A549 (cell line): Measurements from ENCODE around the gene RHBDF2.

Experiments used
- CBX8 ChIP-seq: fragments of 200-600 bp; sonication (generic); IDR thresholded peaks from 2 replicates; pipeline ENCODE4 v1.6.1; 2016
- CHD2 ChIP-seq: fragments of 150-350 bp; IDR thresholded peaks from 2 replicates; pipeline ENCODE4 v1.6.1; 2014; ENCODE audit warnings: low read length; ENCODE audit not compliant: partially characterized antibody
- EHMT2 ChIP-seq: fragments of 200-600 bp; sonication (generic); IDR thresholded peaks from 2 replicates; pipeline ENCODE4 v1.6.1; 2016; ENCODE audit warnings: antibody characterized with exemption, low read depth, mild to moderate bottlenecking, moderate library complexity
- KDM5A ChIP-seq: fragments of 200-600 bp; sonication (generic); IDR thresholded peaks from 2 replicates; pipeline ENCODE4 v1.6.1; 2016; ENCODE audit warnings: antibody characterized with exemption, mild to moderate bottlenecking
- NR3C1 ChIP-seq: fragments of >200 bp; sonication (Bioruptor Twin); formaldehyde crosslinking; IDR thresholded peaks from 3 replicates; pipeline ENCODE4 v1.6.1; 2017
- POLR2A ChIP-seq: IDR thresholded peaks from 2 replicates; pipeline ENCODE4 v1.6.1; 2012; ENCODE audit warnings: mild to moderate bottlenecking, low read length
- RCOR1 ChIP-seq: fragments of 150-350 bp; IDR thresholded peaks from 2 replicates; pipeline ENCODE4 v1.6.1; 2014; ENCODE audit warnings: antibody characterized with exemption, low read length, low read depth
- REST ChIP-seq: fragments of 200-600 bp; sonication (generic); IDR thresholded peaks from 2 replicates; pipeline ENCODE4 v1.6.1; 2016; ENCODE audit warnings: antibody characterized with exemption, mild to moderate bottlenecking, moderate library complexity
- RFX5 ChIP-seq: fragments of 450-650 bp; IDR thresholded peaks from 2 replicates; pipeline ENCODE4 v1.7.1; 2014; ENCODE audit warnings: antibody characterized with exemption, mild to moderate bottlenecking, moderate library complexity
- SREBF2 ChIP-seq: fragments of 450-650 bp; IDR thresholded peaks from 2 replicates; pipeline ENCODE4 v1.6.1; 2014; ENCODE audit warnings: mild to moderate bottlenecking, moderate library complexity
- TF ChIP-seq, protein P1 (sequence below): fragments of >200 bp; sonication (Bioruptor Twin); formaldehyde crosslinking; IDR thresholded peaks from 3 replicates; pipeline ENCODE4 v1.5.1; 2016
- TF ChIP-seq, protein P2 (sequence below): fragments of 150-350 bp; IDR thresholded peaks from 2 replicates; pipeline ENCODE4 v1.6.1; 2014; ENCODE audit warnings: low read depth, mild to moderate bottlenecking, low read length

GRCh38 chr17:76521262-76521661, 20.0 kb upstream of the RHBDF2 start:
- TF ChIP-seq CHD2 (no peak), NR3C1 (no peak), POLR2A (no peak), CBX8 (no peak), KDM5A (no peak), SREBF2 (no peak), REST (no peak), EHMT2 (no peak), RFX5 (no peak), RCOR1 (no peak)
- TF ChIP-seq, protein P1, sequence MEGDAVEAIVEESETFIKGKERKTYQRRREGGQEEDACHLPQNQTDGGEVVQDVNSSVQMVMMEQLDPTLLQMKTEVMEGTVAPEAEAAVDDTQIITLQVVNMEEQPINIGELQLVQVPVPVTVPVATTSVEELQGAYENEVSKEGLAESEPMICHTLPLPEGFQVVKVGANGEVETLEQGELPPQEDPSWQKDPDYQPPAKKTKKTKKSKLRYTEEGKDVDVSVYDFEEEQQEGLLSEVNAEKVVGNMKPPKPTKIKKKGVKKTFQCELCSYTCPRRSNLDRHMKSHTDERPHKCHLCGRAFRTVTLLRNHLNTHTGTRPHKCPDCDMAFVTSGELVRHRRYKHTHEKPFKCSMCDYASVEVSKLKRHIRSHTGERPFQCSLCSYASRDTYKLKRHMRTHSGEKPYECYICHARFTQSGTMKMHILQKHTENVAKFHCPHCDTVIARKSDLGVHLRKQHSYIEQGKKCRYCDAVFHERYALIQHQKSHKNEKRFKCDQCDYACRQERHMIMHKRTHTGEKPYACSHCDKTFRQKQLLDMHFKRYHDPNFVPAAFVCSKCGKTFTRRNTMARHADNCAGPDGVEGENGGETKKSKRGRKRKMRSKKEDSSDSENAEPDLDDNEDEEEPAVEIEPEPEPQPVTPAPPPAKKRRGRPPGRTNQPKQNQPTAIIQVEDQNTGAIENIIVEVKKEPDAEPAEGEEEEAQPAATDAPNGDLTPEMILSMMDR, result no peak
- TF ChIP-seq, protein P2, sequence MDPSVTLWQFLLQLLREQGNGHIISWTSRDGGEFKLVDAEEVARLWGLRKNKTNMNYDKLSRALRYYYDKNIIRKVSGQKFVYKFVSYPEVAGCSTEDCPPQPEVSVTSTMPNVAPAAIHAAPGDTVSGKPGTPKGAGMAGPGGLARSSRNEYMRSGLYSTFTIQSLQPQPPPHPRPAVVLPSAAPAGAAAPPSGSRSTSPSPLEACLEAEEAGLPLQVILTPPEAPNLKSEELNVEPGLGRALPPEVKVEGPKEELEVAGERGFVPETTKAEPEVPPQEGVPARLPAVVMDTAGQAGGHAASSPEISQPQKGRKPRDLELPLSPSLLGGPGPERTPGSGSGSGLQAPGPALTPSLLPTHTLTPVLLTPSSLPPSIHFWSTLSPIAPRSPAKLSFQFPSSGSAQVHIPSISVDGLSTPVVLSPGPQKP, result no peak
